Activated CD4-positive, alpha-beta T cell treated with anti-CD3 and anti-CD28 coated beads for 36 hours (primary cell): ENCODE measurements around the gene ENO2. TPM values are rescaled to one million over a fixed set of nuclear protein-coding genes. Genes with fewer than 3 reads are reported as not detected.

Experiments
- ATAC-seq: fragments of 200-7000 bp; cut with Tn5 transposase; one replicate; pipeline ENCODE4 v1.10.0; 2021; ENCODE audit warnings: mild to moderate bottlenecking, moderate library complexity
- CTCF ChIA-PET: fragments of 350-600 bp; sonication (Branson Sonifier 250); formaldehyde crosslinking; loops from one replicate; lab custom pipeline; 2021; ENCODE audit warnings: antibody characterized with exemption; lab: Charles Lee
- POLR2A ChIA-PET: fragments of 350-600 bp; sonication (Branson Sonifier 250); formaldehyde crosslinking; loops from one replicate; lab custom pipeline; 2021; ENCODE audit warnings: antibody characterized with exemption, inconsistent platforms; lab: Charles Lee
- DNase-seq: peaks from one replicate; pipeline ENCODE4 v3.0.0-alpha.2; 2020
- H3K27ac Mint-ChIP-seq: one replicate; pipeline ENCODE4 v1.8.0; 2021; ENCODE audit warnings: mixed read lengths
- H3K27me3 Mint-ChIP-seq: one replicate; pipeline ENCODE4 v1.8.0; 2021; ENCODE audit warnings: mixed read lengths
- H3K36me3 Mint-ChIP-seq: one replicate; pipeline ENCODE4 v1.8.0; 2021; ENCODE audit warnings: low read depth, mixed read lengths
- H3K4me1 Mint-ChIP-seq: one replicate; pipeline ENCODE4 v1.8.0; 2021; ENCODE audit warnings: mixed read lengths
- H3K4me3 Mint-ChIP-seq: one replicate; pipeline ENCODE4 v1.8.0; 2021; ENCODE audit warnings: mild to moderate bottlenecking, moderate library complexity, mixed read lengths
- H3K9me3 Mint-ChIP-seq: one replicate; pipeline ENCODE4 v1.8.0; 2021; ENCODE audit warnings: low read depth, mixed read lengths
- intact Hi-C, 2 experiments: fragments of 100-400 bp; cut with DNase I in 1 of 2; cut with micrococcal nuclease in 1 of 2; formaldehyde crosslinking; loops; one replicate each; pipeline versions ENCODE4 v1.14.2 to v1.15.1; 2022 to 2024; cut with DNase I, micrococcal nuclease
- microRNA-seq: library from miRNA; unstranded; fragments of <30 nt; microRNA quantifications from one replicate; pipeline ENCODE4 v1.2.0, GENCODE V29; 2021; ENCODE audit warnings: borderline replicate concordance
- total RNA-seq, 2 experiments: library from RNA; stranded (reverse); gene quantifications; one replicate each; pipeline ENCODE4 v1.2.3, GENCODE V29; 2021

Gene ENO2
- total RNA-seq, 2 experiments from 2014 or later: 301 to 317 TPM

DNA sequence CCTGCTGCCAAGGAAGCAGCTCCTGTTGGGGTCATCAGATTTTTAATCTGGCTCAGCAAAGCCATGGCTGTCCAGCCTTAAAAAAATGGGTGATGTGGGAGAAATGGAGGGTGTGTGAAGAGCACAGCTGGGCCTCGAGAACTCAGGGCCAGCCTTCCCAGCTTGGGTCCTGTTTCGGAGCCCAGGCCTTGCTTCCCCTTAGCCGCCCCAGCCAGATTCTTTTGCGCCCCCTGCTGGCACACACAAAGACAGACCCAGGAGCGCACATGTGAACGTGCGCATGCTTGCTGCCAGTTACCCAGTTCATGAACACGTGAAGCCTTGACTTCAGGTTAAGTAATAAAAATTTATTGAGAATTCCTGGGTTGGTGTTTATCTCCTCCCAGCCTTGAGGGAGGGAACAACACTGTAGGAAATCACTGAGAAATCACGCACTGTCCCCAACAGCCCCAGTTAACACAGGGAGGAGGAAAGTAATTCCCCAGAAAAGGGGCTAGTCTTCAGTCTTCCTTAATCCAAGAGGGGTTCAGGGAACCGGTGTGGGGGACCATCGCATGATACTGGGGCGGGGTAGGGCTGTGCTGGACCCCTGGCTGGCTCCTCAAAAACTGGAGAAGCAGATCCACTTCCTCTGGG is 50.8 kb downstream of the ENO2 start:
- peak overlapping the region; percentile 94 for H3K27ac Mint-ChIP-seq
- H3K4me1 Mint-ChIP-seq: peaks cover 76% of the 10 kb centered on the region
- peak; percentile 48 for ATAC-seq
- DNase-seq: peak; percentile 95
- no peaks in the 10 kb centered on the region for H3K9me3 Mint-ChIP-seq
- H3K36me3 Mint-ChIP-seq: peaks cover 66% of the 10 kb centered on the region
- CTCF ChIA-PET: interaction anchor here (0.5 to 9.4 kb wide), 21 partner anchors 9 to 310 kb away, joined by 3 to 237 read pairs (median 4); partner anchors contain the start of genes C12orf57, COPS7A, ENO2 and PTPN6
- H3K4me3 Mint-ChIP-seq: no peak overlapping the region
- H3K27me3 Mint-ChIP-seq: no peaks in the 10 kb centered on the region
- POLR2A ChIA-PET: interaction anchor here (0.6 to 2.5 kb wide), 5 partner anchors 13 to 1061 kb away, joined by 3 to 21 read pairs (median 5); partner anchors contain the start of genes C12orf57 and RNU7-1
- intact Hi-C loops: loop anchor here (1.0 to 2.0 kb wide), 4 partner anchors 21 to 96 kb away; partner anchors contain the start of gene C12orf57 (in 2 of the 2)

DNA sequence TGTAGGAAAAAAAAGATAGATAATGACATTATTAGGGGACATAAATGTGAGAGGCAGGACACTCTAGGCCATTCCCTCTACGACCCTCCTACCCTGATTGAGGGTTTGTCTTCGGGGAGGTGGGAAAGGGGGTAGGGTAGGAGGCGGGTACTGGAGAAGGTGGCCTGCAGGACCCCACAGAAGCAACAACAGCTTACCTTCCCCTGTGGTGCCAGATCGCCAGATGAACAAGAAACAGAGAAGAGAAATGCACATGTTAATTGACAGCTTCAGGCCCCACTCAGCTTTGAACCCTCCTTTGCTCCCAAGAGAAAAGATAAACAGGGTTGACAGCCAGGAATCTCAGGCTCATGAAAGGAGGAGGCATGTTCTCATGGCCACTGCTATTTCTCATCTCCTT is 51.3 kb downstream of the ENO2 start:
- ATAC-seq: no peak
- Mint-ChIP-seq H3K36me3 (peaks cover 61% of the 10 kb centered on the region), H3K4me1 (peaks cover 70% of the 10 kb centered on the region), H3K4me3 (no peak overlapping the region), H3K9me3 (no peaks in the 10 kb centered on the region), H3K27me3 (no peaks in the 10 kb centered on the region), H3K27ac (peak overlapping the region; percentile 94)
- intact Hi-C loops: loop anchor here (1.0 to 2.0 kb wide), 4 partner anchors 21 to 96 kb away; partner anchors contain the start of gene C12orf57 (in 2 of the 2)
- no peak for DNase-seq
- CTCF ChIA-PET: interaction anchor here (0.6 to 9.4 kb wide), 10 partner anchors 9 to 473 kb away, joined by 3 to 237 read pairs (median 4); partner anchors contain the start of genes C12orf57, COPS7A, LPCAT3 and MRPL51
- POLR2A ChIA-PET: interaction anchor here (1.2 to 2.0 kb wide), 2 partner anchors 20 to 22 kb away, joined by 5 to 6 read pairs; partner anchors contain the start of genes C12orf57 and RNU7-1

DNA sequence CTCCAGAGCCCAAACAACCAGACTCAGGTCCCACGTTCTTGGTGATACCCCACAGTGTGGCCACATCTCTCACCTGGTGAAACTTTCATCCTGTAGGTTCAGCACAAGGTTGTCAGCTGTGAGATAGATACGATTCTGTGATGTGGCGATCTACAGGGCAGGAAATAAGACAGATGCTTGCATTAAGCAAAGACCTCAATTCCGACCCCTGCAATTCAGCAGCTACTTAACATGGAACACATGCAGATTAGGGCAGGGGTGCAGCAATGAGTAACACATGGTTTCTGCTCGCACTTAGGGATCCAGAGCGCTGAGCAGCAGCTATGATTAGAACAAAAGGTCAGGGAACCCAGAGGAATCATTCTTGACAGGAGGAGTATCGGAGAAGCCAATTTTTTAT is 52.0 kb downstream of the ENO2 start:
- Mint-ChIP-seq H3K9me3 (no peaks in the 10 kb centered on the region), H3K4me3 (peak overlapping the region; percentile 22), H3K36me3 (peaks cover 59% of the 10 kb centered on the region), H3K4me1 (peaks cover 64% of the 10 kb centered on the region), H3K27ac (peak overlapping the region; percentile 94), H3K27me3 (no peaks in the 10 kb centered on the region)
- intact Hi-C loops: no loop called here
- DNase-seq (no peak), ATAC-seq (no peak)
- ChIA-PET POLR2A (interaction anchor here (0.5 to 2.0 kb wide), 3 partner anchors 20 to 39 kb away, joined by 3 to 6 read pairs (median 5); partner anchors contain the start of genes C12orf57 and RNU7-1), CTCF (interaction anchor here (0.6 to 9.4 kb wide), 12 partner anchors 8 to 473 kb away, joined by 3 to 237 read pairs (median 4); partner anchors contain the start of genes C12orf57, LPCAT3, MRPL51 and PTPN6)

DNA sequence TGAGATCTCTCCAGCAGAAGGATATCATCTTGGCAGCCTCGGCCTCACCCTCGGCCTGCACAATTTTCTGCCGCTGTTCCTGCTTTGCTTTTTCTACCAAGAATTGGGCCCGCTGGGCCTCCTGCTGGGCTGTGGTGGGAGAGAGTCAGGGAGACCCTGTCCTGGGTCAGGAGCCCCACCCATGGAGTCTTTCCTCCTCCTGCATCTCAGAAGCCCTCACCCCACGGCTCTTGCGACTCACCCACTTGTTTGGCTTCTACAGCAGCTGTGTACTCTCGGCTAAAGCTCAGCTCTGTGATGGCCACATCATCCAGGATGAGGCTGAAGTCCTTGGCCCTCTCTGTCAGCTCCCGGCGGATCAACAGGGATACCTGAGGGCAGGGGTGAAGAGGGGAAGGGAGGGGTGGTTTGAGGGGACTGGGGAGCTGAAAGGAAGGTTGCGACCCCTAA is 53.3 kb downstream of the ENO2 start:
- H3K4me3 Mint-ChIP-seq: no peak overlapping the region
- peak overlapping the region; percentile 77 for H3K27ac Mint-ChIP-seq
- peaks cover 66% of the 10 kb centered on the region for H3K36me3 Mint-ChIP-seq
- H3K4me1 Mint-ChIP-seq: peaks cover 61% of the 10 kb centered on the region
- no peaks in the 10 kb centered on the region for H3K9me3 Mint-ChIP-seq
- ATAC-seq (no peak), DNase-seq (no peak)
- ChIA-PET POLR2A (interaction anchor here (1.0 to 1.1 kb wide), 2 partner anchors 24 to 99 kb away, joined by 3 to 4 read pairs; partner anchors contain the start of genes C12orf57 and RNU7-1), CTCF (interaction anchor here (0.6 to 2.4 kb wide), 9 partner anchors 10 to 76 kb away, joined by 3 to 12 read pairs (median 5); partner anchors contain the start of genes C12orf57, PTPN6 and RNU7-1)
- no peaks in the 10 kb centered on the region for H3K27me3 Mint-ChIP-seq
- intact Hi-C loops: no loop called here

DNA sequence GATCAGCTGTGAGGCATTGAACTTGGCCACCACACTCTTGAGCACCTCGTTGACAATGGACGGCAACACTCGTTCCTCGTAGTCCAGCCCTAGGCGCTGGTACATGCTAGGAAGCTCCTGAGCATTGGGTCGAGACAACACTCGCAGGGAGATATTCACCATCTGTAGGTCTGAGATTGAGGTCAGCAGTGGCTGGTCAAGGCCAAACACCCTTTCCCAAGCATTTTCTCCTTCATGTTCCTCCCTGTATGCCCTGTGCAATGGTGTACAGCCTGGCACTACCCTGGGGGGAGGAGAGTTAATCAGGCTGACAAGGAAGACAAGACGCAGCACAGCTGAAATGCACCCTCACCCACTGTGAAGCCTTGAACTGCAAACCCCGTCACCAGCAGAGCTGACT is 54.0 kb downstream of the ENO2 start:
- CTCF ChIA-PET: interaction anchor here (0.7 to 2.4 kb wide), 8 partner anchors 10 to 141 kb away, joined by 3 to 12 read pairs (median 5); partner anchors contain the start of genes C12orf57, C1RL, PTPN6 and RNU7-1
- H3K27ac Mint-ChIP-seq: peak overlapping the region; percentile 100
- POLR2A ChIA-PET: interaction anchor here (1.0 to 2.4 kb wide), 3 partner anchors 24 to 99 kb away, joined by 3 to 16 read pairs (median 4); partner anchors contain the start of genes C12orf57 and RNU7-1
- H3K4me3 Mint-ChIP-seq: peak overlapping the region; percentile 96
- H3K4me1 Mint-ChIP-seq: peaks cover 65% of the 10 kb centered on the region
- no peaks in the 10 kb centered on the region for H3K9me3 Mint-ChIP-seq
- H3K36me3 Mint-ChIP-seq: peaks cover 73% of the 10 kb centered on the region
- ATAC-seq (no peak), DNase-seq (no peak)
- no peaks in the 10 kb centered on the region for H3K27me3 Mint-ChIP-seq
- intact Hi-C loops: no loop called here

DNA sequence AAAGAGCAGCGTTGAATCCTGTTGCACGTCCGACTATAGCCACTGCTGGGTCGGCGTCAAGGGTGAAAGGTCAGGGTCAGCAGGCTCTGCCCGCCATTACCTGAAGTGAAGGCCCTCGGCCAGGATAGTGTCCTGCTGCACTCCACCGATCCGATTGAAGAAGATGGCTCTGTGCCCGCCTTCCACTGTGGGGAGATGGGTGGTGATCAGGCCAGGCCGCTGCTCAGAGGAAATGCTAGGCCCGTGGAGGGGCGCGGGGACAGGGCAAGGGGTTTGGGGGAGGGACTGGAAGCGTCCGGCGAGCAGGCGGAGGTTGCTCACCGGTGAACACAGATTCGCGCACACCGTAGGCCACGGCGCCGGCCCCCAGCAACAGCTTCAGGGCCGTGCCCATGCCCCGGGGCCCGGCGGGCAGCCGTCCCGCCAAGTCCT is 55.7 kb downstream of the ENO2 start:
- ATAC-seq (peak; percentile 11), DNase-seq (no peak)
- peak overlapping the region; percentile 100 for H3K27ac Mint-ChIP-seq
- peaks cover 59% of the 10 kb centered on the region for H3K4me1 Mint-ChIP-seq
- ChIA-PET POLR2A (interaction anchor here (2.4 kb wide), 1 partner anchor 26 kb away, joined by 16 read pairs; the partner anchor contains the start of genes C12orf57 and RNU7-1), CTCF (interaction anchor here (1.0 kb wide), 1 partner anchor 143 kb away, joined by 4 read pairs; no protein-coding TSS in a partner anchor)
- H3K4me3 Mint-ChIP-seq: peak overlapping the region; percentile 96
- peaks cover 82% of the 10 kb centered on the region for H3K36me3 Mint-ChIP-seq
- no peaks in the 10 kb centered on the region for H3K27me3 Mint-ChIP-seq
- intact Hi-C loops: loop anchor here (1.0 to 2.0 kb wide), 17 partner anchors 9 to 1057 kb away; partner anchors contain the start of genes C12orf57 (in 2 of the 2), LPCAT3 (in 2 of the 2), USP5 (in 2 of the 2) and C1RL (in 1 of the 2)
- no peaks in the 10 kb centered on the region for H3K9me3 Mint-ChIP-seq

Small RNA genes lying within 50 kb of the gene (microRNA-seq; reads per million reads assigned to microRNA genes)
- 71.2 reads per million, percentile 60 among the genes with 10 or more reads in this experiment for gene MIR141
- gene MIR200C: 391 reads per million, percentile 79 among the genes with 10 or more reads in this experiment

Other genes starting within 250 kb of the ENO2 start
- gene ZNF384, start 225.2 kb upstream of the ENO2 start, total RNA-seq: 10 to 100 TPM; 61.4 to 79.0 TPM
- under 1 TPM; 0.32 to 0.93 TPM for gene PIANP, start 213.8 kb upstream of the ENO2 start, total RNA-seq
- 10 to 100 TPM; 38.3 to 41.6 TPM for gene COPS7A, start 190.5 kb upstream of the ENO2 start, total RNA-seq
- gene MLF2, start 161.4 kb upstream of the ENO2 start, total RNA-seq: 100 to 1,000 TPM; 142 to 144 TPM
- 100 to 1,000 TPM in 1 of 2 experiments, 10 to 100 TPM in 1; 62.2 to 105 TPM for gene PTMS, start 148.2 kb upstream of the ENO2 start, total RNA-seq
- gene LAG3, start 142.1 kb upstream of the ENO2 start, total RNA-seq: 10 to 100 TPM; 88.2 to 93.9 TPM
- 100 to 1,000 TPM; 206 to 211 TPM for gene CD4, start 125.1 kb upstream of the ENO2 start, total RNA-seq
- under 1 TPM; 0.11 to 0.26 TPM for gene GPR162, start 92.8 kb upstream of the ENO2 start, total RNA-seq
- gene P3H3, start 86.2 kb upstream of the ENO2 start, total RNA-seq: 1 to 10 TPM in 1 of 2 experiments, under 1 TPM in 1; 0.86 to 1.3 TPM
- under 1 TPM; 0.66 to 0.76 TPM for gene GNB3, start 73.7 kb upstream of the ENO2 start, total RNA-seq
- gene CDCA3, start 63.3 kb upstream of the ENO2 start, total RNA-seq: 10 to 100 TPM; 87.8 to 99.7 TPM
- 100 to 1,000 TPM; 128 to 132 TPM for gene USP5, start 62.4 kb upstream of the ENO2 start, total RNA-seq
- 1,000 to 10,000 TPM; 1,824 to 2,753 TPM for gene TPI1, start 47.0 kb upstream of the ENO2 start, total RNA-seq
- gene SPSB2, start 41.3 kb upstream of the ENO2 start, total RNA-seq: 1 to 10 TPM; 1.7 to 2.2 TPM
- 1 to 10 TPM; 6.4 to 7.0 TPM for gene LRRC23, start 9.8 kb upstream of the ENO2 start, total RNA-seq
- 10 to 100 TPM; 32.2 to 32.4 TPM for gene ATN1, start 13.4 kb downstream of the ENO2 start, total RNA-seq
- gene RNU7-1, start 29.2 kb downstream of the ENO2 start, total RNA-seq: not detected
- gene C12orf57, start 29.4 kb downstream of the ENO2 start, total RNA-seq: 100 to 1,000 TPM; 189 to 208 TPM
- 100 to 1,000 TPM; 335 to 483 TPM for gene PTPN6, start 36.8 kb downstream of the ENO2 start, total RNA-seq
- 100 to 1,000 TPM; 398 to 502 TPM for gene PHB2, start 56.1 kb downstream of the ENO2 start, total RNA-seq
- 100 to 1,000 TPM in 1 of 2 experiments, 10 to 100 TPM in 1; 85.0 to 106 TPM for gene EMG1, start 56.3 kb downstream of the ENO2 start, total RNA-seq
- gene LPCAT3, start 103.9 kb downstream of the ENO2 start, total RNA-seq: 10 to 100 TPM; 20.8 to 28.0 TPM
- gene C1S, start 146.1 kb downstream of the ENO2 start, total RNA-seq: 1 to 10 TPM; 2.4 to 2.8 TPM
- 1 to 10 TPM; 1.4 to 2.2 TPM for gene C1R, start 177.9 kb downstream of the ENO2 start, total RNA-seq
- 10 to 100 TPM; 17.3 to 18.9 TPM for gene C1RL, start 194.6 kb downstream of the ENO2 start, total RNA-seq
- not detected for gene RBP5, start 214.3 kb downstream of the ENO2 start, total RNA-seq
- 10 to 100 TPM; 28.2 to 37.9 TPM for gene CLSTN3, start 215.8 kb downstream of the ENO2 start, total RNA-seq